Measurements from ENCODE around the gene TYRO3. TPM values are rescaled to one million over a fixed set of nuclear protein-coding genes. Genes with fewer than 3 reads are reported as not detected.

TYRO3 gene
- total and polyA plus RNA-seq, 12 donors, result 1.2 to 9.6 (median 3.2) TPM

DNA sequence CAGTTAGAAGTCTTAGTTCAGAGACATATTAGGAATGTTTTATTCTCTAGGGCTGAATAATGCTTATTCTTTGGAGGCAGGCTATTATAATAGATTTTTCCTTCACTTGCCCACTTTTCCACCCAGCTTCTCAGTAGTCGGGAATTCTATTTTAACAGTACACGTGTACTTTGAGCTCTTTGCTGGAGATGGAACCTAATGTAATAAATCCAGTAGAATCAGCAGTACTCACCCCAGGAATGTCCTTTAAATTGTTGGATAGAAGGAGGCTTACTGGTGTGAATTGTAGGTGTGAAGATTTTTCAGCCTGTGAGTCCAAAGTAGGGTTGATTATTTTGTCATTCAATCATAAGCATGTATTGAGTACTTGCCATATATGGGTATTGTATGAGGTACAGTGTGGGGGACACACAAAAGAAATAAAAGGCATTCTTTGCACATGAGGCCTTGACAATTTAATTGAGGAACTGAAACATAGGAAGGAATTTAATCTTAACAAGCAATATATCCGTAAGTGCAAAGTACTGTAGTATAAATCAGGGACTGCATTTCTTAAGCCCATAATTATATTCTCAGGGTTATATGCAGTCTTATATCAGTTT lies 71.7 kb downstream of the TYRO3 start:
- Histone ChIP-seq H3K27ac (no peak overlapping the region), H3K36me3 (no peaks in the 10 kb centered on the region), H3K4me1 (peaks cover 0 to 26% (median 7%) of the 10 kb centered on the region in 9 donors), H3K9me3 (no peaks in the 10 kb centered on the region), H3K4me3 (no peak overlapping the region), H3K27me3 (no peaks in the 10 kb centered on the region)
- 73 to 77% methylated on average over 3 of the region's 3 CpGs for WGBS, 2 donors
- intact Hi-C loops (cut with DNase I), result no loop called here
- DNase-seq, result no peak
- no peak for ATAC-seq
- TF ChIP-seq, protein P1, sequence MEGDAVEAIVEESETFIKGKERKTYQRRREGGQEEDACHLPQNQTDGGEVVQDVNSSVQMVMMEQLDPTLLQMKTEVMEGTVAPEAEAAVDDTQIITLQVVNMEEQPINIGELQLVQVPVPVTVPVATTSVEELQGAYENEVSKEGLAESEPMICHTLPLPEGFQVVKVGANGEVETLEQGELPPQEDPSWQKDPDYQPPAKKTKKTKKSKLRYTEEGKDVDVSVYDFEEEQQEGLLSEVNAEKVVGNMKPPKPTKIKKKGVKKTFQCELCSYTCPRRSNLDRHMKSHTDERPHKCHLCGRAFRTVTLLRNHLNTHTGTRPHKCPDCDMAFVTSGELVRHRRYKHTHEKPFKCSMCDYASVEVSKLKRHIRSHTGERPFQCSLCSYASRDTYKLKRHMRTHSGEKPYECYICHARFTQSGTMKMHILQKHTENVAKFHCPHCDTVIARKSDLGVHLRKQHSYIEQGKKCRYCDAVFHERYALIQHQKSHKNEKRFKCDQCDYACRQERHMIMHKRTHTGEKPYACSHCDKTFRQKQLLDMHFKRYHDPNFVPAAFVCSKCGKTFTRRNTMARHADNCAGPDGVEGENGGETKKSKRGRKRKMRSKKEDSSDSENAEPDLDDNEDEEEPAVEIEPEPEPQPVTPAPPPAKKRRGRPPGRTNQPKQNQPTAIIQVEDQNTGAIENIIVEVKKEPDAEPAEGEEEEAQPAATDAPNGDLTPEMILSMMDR (IDR thresholded peaks at IDR 0.05), result no peak

DNA sequence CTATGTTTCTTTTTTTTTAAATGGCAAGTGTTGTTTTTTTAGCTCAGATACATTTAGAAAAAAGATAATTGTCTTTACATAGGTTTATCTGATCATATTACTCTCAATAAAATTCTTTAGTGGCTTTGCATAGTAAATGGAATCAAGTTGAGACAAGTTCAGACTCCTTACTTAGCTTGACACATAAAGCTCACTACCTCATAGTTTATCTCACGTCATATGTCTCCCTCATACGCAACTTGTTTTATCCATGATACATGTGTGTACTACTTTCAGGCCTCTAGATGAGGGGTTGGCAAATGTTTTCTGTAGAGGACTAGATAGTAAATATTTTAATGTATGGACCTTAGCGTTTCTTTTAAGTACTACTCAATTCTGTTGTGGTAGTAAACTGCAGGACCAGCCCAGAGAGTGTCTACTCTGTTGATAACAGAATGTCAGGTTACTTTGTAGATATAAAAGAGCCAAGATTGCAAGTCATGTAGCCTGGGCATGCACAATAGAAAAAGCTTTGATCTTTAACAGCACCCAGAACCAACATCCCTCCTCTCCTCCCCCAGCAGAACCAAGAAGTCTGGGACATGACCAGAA lies 73.0 kb downstream of the TYRO3 start:
- intact Hi-C loops (cut with DNase I), result no loop called here
- Histone ChIP-seq H3K27ac (peak overlapping the region in 1 of 10 donors; percentile 30), H3K9me3 (no peaks in the 10 kb centered on the region), H3K27me3 (no peaks in the 10 kb centered on the region), H3K4me1 (peaks cover 0 to 26% (median 7%) of the 10 kb centered on the region in 9 donors), H3K36me3 (no peaks in the 10 kb centered on the region), H3K4me3 (no peak overlapping the region)
- TF ChIP-seq, protein P1 (IDR thresholded peaks at IDR 0.05), result no peak
- ATAC-seq (no peak), DNase-seq (no peak)
- WGBS, 2 donors, result 71 to 80% methylated on average over 3 of the region's 3 CpGs

Other genes starting within 250 kb of the TYRO3 start
- 1 to 10 TPM in 1 of 10 donors, under 1 TPM in 4, not detected in 5; 0.18 to 1.0 (median 0.23) TPM for gene OIP5, start 226.6 kb upstream of the TYRO3 start, total RNA-seq
- gene OIP5, start 226.6 kb upstream of the TYRO3 start, polyA plus RNA-seq, result under 1 TPM in 1 of 2 donors, not detected in 1; 0.33 TPM
- gene NUSAP1, start 226.3 kb upstream of the TYRO3 start, total RNA-seq, result 10 to 100 TPM in 1 of 10 donors, 1 to 10 TPM in 6, under 1 TPM in 3; 0.81 to 16.6 (median 1.6) TPM
- under 1 TPM; 0.66 to 0.74 TPM for gene NUSAP1, start 226.3 kb upstream of the TYRO3 start, polyA plus RNA-seq
- gene NDUFAF1, start 156.7 kb upstream of the TYRO3 start, total RNA-seq, result 10 to 100 TPM; 27.1 to 63.9 (median 44.8) TPM
- 10 to 100 TPM; 34.4 to 45.3 TPM for gene NDUFAF1, start 156.7 kb upstream of the TYRO3 start, polyA plus RNA-seq
- 10 to 100 TPM; 25.8 to 38.0 (median 31.4) TPM for gene RTF1, start 142.1 kb upstream of the TYRO3 start, total RNA-seq
- gene RTF1, start 142.1 kb upstream of the TYRO3 start, polyA plus RNA-seq, result 10 to 100 TPM; 10.8 to 19.1 TPM
- 1 to 10 TPM in 6 of 10 donors, under 1 TPM in 4; 0.55 to 6.8 (median 1.5) TPM for gene ITPKA, start 65.3 kb upstream of the TYRO3 start, total RNA-seq
- gene ITPKA, start 65.3 kb upstream of the TYRO3 start, polyA plus RNA-seq, result 1 to 10 TPM; 1.7 to 4.4 TPM
- 1 to 10 TPM in 2 of 10 donors, under 1 TPM in 8; 0.11 to 1.6 (median 0.49) TPM for gene LTK, start 45.4 kb upstream of the TYRO3 start, total RNA-seq
- gene LTK, start 45.4 kb upstream of the TYRO3 start, polyA plus RNA-seq, result under 1 TPM; 0.28 to 0.95 TPM
- 10 to 100 TPM; 17.6 to 27.9 (median 24.6) TPM for gene RPAP1, start 15.0 kb upstream of the TYRO3 start, total RNA-seq
- gene RPAP1, start 15.0 kb upstream of the TYRO3 start, polyA plus RNA-seq, result 10 to 100 TPM in 1 of 2 donors, 1 to 10 TPM in 1; 9.7 to 16.0 TPM
- 10 to 100 TPM; 22.2 to 45.3 (median 35.9) TPM for gene MGA, start 101.2 kb downstream of the TYRO3 start, total RNA-seq
- gene MGA, start 101.2 kb downstream of the TYRO3 start, polyA plus RNA-seq, result 1 to 10 TPM; 1.6 to 4.6 TPM
- gene MAPKBP1, start 215.3 kb downstream of the TYRO3 start, total RNA-seq, result 10 to 100 TPM in 9 of 10 donors, 1 to 10 TPM in 1; 8.3 to 17.0 (median 13.3) TPM
- gene MAPKBP1, start 215.3 kb downstream of the TYRO3 start, polyA plus RNA-seq, result 10 to 100 TPM in 1 of 2 donors, 1 to 10 TPM in 1; 3.4 to 27.2 TPM

Data from heart right ventricle (tissue), 16 donors.